ENCODE results near the gene DDA1. TPM values are rescaled to one million over a fixed set of nuclear protein-coding genes. Genes with fewer than 3 reads are reported as not detected.
"Not testable (repeated sequence)": the region's sequence is repeated elsewhere in the genome, so short reads cannot be mapped to it uniquely, and the experiment has no call there.

DDA1 gene
- total RNA-seq, 1 donor from 2014 or later, result 30.4 TPM

DNA sequence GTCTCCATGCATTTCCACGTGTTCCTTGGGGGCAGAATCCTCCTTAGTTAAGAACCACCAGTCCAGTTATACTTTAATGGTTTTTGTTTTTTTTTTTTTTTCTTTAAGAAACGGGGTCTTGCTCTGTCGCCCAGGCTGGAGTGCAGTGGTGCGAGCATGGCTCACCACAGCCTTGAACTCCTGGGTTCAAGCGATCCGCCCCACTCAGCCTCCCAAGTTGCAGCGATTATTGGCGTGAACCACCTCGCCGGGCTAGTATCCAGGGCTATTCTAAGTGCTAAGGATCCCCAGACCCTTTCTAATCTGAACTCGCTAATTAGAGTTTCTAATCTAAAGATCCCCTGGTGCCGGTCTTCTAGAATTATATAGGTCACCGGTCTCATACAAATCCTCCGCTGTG, 15.8 kb upstream of the DDA1 start:
- Histone ChIP-seq H3K36me3 (no peaks in the 10 kb centered on the region), H3K27ac (no peak overlapping the region), H3K9me3 (no peaks in the 10 kb centered on the region), H3K4me1 (peaks cover 8% of the 10 kb centered on the region), H3K4me3 (no peak overlapping the region), H3K27me3 (no peaks in the 10 kb centered on the region)
- no peak for ATAC-seq
- TF ChIP-seq, protein P1, sequence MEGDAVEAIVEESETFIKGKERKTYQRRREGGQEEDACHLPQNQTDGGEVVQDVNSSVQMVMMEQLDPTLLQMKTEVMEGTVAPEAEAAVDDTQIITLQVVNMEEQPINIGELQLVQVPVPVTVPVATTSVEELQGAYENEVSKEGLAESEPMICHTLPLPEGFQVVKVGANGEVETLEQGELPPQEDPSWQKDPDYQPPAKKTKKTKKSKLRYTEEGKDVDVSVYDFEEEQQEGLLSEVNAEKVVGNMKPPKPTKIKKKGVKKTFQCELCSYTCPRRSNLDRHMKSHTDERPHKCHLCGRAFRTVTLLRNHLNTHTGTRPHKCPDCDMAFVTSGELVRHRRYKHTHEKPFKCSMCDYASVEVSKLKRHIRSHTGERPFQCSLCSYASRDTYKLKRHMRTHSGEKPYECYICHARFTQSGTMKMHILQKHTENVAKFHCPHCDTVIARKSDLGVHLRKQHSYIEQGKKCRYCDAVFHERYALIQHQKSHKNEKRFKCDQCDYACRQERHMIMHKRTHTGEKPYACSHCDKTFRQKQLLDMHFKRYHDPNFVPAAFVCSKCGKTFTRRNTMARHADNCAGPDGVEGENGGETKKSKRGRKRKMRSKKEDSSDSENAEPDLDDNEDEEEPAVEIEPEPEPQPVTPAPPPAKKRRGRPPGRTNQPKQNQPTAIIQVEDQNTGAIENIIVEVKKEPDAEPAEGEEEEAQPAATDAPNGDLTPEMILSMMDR (IDR thresholded peaks at IDR 0.05), result no peak
- intact Hi-C loops (cut with DNase I), result no loop called here
- no peak for DNase-seq

DNA sequence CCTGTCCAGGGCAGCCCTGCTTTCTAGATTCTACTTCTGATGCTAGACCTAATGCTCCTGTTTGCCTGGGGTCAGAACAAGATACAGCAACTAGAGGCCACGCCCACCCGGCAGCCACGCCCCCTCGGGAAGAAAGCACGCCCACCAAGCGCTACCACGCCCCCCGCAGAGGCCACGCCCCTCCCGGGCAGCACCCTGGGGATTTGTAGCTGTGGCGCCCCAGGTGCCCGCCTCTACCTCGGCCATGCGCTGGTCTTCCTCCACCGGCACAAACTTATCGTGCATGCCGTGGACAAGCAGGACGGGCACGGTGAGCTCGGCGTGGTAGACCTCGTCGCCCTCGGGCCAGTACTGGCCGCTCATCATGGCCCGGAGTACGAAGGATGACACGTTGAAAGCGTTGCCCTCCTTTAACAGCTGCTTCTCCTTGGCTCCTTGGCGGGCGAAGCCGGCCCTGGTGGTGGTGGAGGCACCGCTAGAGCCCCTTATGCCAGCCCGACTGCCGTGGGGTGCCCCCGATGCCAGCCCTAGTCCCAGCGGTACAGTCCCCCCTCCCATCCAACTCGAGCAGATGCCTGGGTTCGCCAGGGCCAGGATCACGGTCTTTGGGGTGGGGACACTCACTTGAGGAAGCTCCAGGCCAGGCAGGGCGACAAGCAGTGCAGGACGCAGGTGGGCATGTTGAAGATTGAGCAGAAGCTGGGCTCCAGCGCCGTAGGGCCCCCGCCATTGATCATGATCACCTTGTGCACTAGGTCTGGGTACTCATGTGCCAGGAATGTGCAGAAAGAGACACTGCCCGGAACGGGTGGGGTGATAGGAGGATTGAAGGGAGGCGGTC, 15.1 kb upstream of the DDA1 start:
- Histone ChIP-seq H3K36me3 (no peaks in the 10 kb centered on the region), H3K4me1 (peaks cover 8% of the 10 kb centered on the region), H3K4me3 (no peak overlapping the region), H3K27me3 (no peaks in the 10 kb centered on the region), H3K27ac (no peak overlapping the region), H3K9me3 (no peaks in the 10 kb centered on the region)
- peak; percentile 51 for ATAC-seq
- intact Hi-C loops (cut with DNase I), result no loop called here
- peak; percentile 77 for DNase-seq
- TF ChIP-seq, protein P1 (IDR thresholded peaks at IDR 0.05), result no peak

DNA sequence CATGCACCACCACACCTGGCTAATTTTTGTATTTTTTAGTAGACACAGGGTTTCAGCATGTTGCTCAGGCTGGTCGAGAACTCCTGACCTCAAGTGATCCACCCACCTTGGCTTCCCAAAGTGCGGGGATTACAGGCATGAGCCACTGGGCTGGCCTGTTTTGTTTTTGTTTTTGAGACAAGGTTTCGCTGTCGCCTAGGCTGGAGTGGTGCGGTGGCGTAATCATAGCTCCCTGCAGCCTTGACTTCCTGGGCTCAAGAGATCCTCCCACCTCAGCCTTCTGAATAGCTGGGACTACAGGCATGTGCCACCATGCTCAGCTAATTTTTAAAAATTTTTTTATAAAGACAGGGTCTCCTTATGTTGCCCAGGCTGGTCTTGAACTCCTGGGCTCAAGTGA, 13.8 kb upstream of the DDA1 start:
- ATAC-seq; H3K27me3 ChIP-seq; H3K4me1 ChIP-seq; intact Hi-C loops (cut with DNase I); H3K27ac ChIP-seq; DNase-seq; H3K9me3 ChIP-seq; H3K36me3 ChIP-seq; H3K4me3 ChIP-seq: not testable (repeated sequence)

DNA sequence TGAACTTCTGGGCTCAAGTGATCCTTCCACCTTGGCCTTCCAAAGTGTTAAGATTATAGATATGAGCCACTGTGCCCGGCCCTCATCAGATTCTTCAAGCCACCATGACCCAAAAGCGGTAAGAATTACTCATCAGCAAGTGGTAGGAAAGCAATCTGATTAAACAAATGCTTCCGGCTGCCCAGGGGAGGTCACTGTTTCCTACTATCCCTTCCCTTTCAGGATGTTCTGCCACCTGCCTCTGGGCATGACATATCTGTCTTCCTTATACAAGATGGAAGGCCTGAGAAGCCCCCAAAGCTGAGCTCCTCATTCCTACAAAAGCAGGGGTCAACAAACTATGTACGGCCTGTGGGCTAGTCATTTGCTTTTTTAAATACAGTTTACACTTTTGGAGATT, 13.1 kb upstream of the DDA1 start:
- DNase-seq, result no peak
- Histone ChIP-seq H3K27me3 (no peaks in the 10 kb centered on the region), H3K4me3 (no peak overlapping the region), H3K9me3 (no peaks in the 10 kb centered on the region), H3K36me3 (no peaks in the 10 kb centered on the region), H3K27ac (no peak overlapping the region), H3K4me1 (peaks cover 8% of the 10 kb centered on the region)
- intact Hi-C loops (cut with DNase I), result no loop called here
- no peak for ATAC-seq
- TF ChIP-seq, protein P1 (IDR thresholded peaks at IDR 0.05), result no peak

DNA sequence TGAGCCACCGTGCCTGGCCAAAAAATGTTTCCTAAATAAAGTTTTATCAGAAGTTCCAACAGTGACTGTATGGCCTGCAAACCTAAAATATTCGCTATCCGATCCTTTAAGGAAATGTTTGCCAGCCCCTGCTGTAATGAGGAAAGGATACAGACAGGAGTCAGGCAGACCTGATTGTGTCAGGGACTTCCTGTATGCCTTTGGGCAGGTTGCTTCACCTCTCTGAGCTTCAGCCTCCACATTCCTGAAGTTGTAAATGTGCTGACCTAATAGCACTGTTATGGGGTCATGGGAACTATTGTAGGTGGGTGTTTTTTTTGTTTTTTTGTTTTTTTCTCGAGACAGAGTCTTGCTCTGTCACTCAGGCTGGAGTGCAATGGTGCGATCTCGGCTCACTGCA, 12.4 kb upstream of the DDA1 start:
- Histone ChIP-seq H3K36me3 (no peaks in the 10 kb centered on the region), H3K27me3 (no peaks in the 10 kb centered on the region), H3K9me3 (no peaks in the 10 kb centered on the region), H3K4me1 (peaks cover 6% of the 10 kb centered on the region), H3K27ac (no peak overlapping the region), H3K4me3 (no peak overlapping the region)
- ATAC-seq, result no peak
- TF ChIP-seq, protein P1 (IDR thresholded peaks at IDR 0.05), result no peak
- intact Hi-C loops (cut with DNase I), result no loop called here
- DNase-seq, result no peak

DNA sequence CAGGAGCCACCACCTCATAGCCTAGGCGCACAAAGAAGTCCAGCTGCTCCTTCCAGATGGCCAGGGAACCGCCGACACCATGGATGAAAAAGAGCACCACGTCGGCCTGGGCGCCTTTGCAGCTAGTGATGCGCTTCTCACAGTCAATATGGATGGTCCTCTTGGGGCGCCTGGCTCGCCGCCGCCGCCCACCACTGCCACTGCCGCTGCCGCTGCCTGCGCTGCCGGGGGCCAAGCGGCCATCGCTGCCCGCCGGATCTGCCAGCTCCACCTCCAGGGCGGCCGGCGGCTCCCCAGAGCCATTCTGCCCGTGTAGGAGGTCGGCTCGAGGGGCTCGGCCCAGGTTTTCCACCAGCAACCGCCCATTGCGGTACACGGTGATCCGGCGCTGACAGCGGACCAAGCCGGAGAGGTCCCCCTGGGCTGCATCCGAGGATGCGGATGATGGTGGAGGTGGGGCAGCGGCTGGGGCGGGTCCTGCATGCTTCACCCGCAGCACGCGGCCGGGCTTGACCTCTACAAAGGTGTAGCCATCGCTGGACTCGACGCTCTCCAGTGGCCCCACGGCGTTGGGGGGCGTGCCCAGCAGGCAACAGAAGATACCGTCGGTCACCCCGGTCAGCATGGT, 8.3 kb upstream of the DDA1 start:
- Histone ChIP-seq H3K27ac (no peak overlapping the region), H3K4me1 (peaks cover 27% of the 10 kb centered on the region), H3K4me3 (no peak overlapping the region), H3K27me3 (no peaks in the 10 kb centered on the region), H3K36me3 (no peaks in the 10 kb centered on the region), H3K9me3 (no peaks in the 10 kb centered on the region)
- TF ChIP-seq, protein P1 (IDR thresholded peaks at IDR 0.05), result no peak
- DNase-seq (no peak), ATAC-seq (no peak)
- intact Hi-C loops (cut with DNase I), result no loop called here
